Spleen (tissue), 7 donors: ENCODE data around the gene ARID4B.

Experiments used
- POLR2A ChIP-seq, 3 donors: fragments of 450-650 bp; IDR thresholded peaks; one replicate each; pipeline ENCODE4 v1.5.1; 2017; ENCODE audit warnings: antibody characterized with exemption in 3 of 3, mild to moderate bottlenecking in 1 of 3
- POLR2AphosphoS5 ChIP-seq, 3 donors: sonication (generic); formaldehyde crosslinking; IDR thresholded peaks; one replicate each; pipeline ENCODE4 v1.5.1; 2017; ENCODE audit warnings: antibody characterized with exemption in 3 of 3
- TF ChIP-seq, protein P1 (sequence below), 11 experiments: fragments of 200-600 bp in 7 of 11; fragments of 450-650 bp in 4 of 11; sonication (generic) in 4 of 11; IDR thresholded peaks in 8 of 11; conservative IDR thresholded peaks in 3 of 11; 1 replicate in 7 of 11; 2 replicates in 4 of 11; pipeline versions ENCODE4 v1.4.0 to v1.8.0; 2016 to 2021; ENCODE audit warnings: antibody characterized with exemption in 11 of 11, inconsistent platforms in 4 of 11, mild to moderate bottlenecking in 1 of 11
- donor health status: DM: no; HTN: no; CAD: no; lungs with moderate emphysema.
- donor health status: DM: no; HTN: no; CAD: no.
- donor health status: DM: no; HTN: no; CAD: no.

DNA sequence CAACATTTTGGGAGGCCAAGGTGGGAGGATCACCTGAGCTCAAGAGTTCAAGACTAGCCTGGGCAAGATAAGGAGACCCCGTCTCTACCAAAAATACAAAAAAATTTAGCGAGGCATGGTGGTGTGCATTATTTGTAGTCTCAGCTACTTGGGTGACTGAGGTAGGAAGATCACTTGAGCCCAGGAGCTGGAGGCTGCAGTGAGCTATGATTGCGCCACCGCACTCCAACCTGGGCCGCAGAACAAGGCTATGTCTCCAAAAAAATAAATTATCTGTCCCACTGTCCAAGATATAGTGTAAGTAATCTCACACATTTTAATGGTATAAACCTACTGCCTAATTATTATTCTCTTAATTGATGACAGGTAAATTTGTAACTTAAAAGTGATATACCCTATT is 12.8 kb downstream of the ARID4B start:
- TF ChIP-seq, protein P1, sequence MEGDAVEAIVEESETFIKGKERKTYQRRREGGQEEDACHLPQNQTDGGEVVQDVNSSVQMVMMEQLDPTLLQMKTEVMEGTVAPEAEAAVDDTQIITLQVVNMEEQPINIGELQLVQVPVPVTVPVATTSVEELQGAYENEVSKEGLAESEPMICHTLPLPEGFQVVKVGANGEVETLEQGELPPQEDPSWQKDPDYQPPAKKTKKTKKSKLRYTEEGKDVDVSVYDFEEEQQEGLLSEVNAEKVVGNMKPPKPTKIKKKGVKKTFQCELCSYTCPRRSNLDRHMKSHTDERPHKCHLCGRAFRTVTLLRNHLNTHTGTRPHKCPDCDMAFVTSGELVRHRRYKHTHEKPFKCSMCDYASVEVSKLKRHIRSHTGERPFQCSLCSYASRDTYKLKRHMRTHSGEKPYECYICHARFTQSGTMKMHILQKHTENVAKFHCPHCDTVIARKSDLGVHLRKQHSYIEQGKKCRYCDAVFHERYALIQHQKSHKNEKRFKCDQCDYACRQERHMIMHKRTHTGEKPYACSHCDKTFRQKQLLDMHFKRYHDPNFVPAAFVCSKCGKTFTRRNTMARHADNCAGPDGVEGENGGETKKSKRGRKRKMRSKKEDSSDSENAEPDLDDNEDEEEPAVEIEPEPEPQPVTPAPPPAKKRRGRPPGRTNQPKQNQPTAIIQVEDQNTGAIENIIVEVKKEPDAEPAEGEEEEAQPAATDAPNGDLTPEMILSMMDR (IDR thresholded peaks at IDR 0.05 in 8 of 11, conservative IDR thresholded peaks at IDR 0.05 in 3 of 11): no peak
- no peak for TF ChIP-seq POLR2A (IDR thresholded peaks at IDR 0.05)
- no peak for TF ChIP-seq POLR2AphosphoS5 (IDR thresholded peaks at IDR 0.05)
